Activated T-helper 2 cell treated with anti-CD3 and anti-CD28 coated beads, Interferon-gamma antibody, Interleukin-2, Interleukin-4, amounts not matched to agents 10 μg/mL and 5 μg/mL and 100 μg/mL, durations not matched to agents 14 hours and 24 hours and 36 hours (primary cell): Measurements from ENCODE around the gene PYGB. TPM values are rescaled to one million over a fixed set of nuclear protein-coding genes. Genes with fewer than 3 reads are reported as not detected.
"Not testable (repeated sequence)": the region's sequence is repeated elsewhere in the genome, so short reads cannot be mapped to it uniquely, and the experiment has no call there.

Source experiments
- DNase-seq: peaks from one replicate; pipeline ENCODE4 v3.0.0; 2021; ENCODE audit warnings: low spot score
- H3K27ac Mint-ChIP-seq: one replicate; pipeline ENCODE4 v1.8.0; 2021; ENCODE audit warnings: mixed read lengths
- H3K27me3 Mint-ChIP-seq: one replicate; pipeline ENCODE4 v1.8.0; 2021; ENCODE audit warnings: low read depth, mixed read lengths
- H3K36me3 Mint-ChIP-seq: one replicate; pipeline ENCODE4 v1.8.0; 2021; ENCODE audit warnings: low read depth, mixed read lengths
- H3K4me1 Mint-ChIP-seq: one replicate; pipeline ENCODE4 v1.8.0; 2021; ENCODE audit warnings: low read depth, mixed read lengths
- H3K4me3 Mint-ChIP-seq: one replicate; pipeline ENCODE4 v1.8.0; 2021; ENCODE audit warnings: low read depth, mild to moderate bottlenecking, moderate library complexity, mixed read lengths
- H3K9me3 Mint-ChIP-seq: one replicate; pipeline ENCODE4 v1.8.0; 2021; ENCODE audit warnings: mixed read lengths
- intact Hi-C: fragments of 100-400 bp; cut with micrococcal nuclease; formaldehyde crosslinking; loops from one replicate; pipeline ENCODE4 v1.15.1; 2023
- total RNA-seq: library from RNA; stranded (reverse); gene quantifications from 2 replicates; pipeline ENCODE4 v1.2.3, GENCODE V29; 2022

The PYGB gene
- total RNA-seq, 1 donor from 2014 or later = 37.1 TPM

DNA sequence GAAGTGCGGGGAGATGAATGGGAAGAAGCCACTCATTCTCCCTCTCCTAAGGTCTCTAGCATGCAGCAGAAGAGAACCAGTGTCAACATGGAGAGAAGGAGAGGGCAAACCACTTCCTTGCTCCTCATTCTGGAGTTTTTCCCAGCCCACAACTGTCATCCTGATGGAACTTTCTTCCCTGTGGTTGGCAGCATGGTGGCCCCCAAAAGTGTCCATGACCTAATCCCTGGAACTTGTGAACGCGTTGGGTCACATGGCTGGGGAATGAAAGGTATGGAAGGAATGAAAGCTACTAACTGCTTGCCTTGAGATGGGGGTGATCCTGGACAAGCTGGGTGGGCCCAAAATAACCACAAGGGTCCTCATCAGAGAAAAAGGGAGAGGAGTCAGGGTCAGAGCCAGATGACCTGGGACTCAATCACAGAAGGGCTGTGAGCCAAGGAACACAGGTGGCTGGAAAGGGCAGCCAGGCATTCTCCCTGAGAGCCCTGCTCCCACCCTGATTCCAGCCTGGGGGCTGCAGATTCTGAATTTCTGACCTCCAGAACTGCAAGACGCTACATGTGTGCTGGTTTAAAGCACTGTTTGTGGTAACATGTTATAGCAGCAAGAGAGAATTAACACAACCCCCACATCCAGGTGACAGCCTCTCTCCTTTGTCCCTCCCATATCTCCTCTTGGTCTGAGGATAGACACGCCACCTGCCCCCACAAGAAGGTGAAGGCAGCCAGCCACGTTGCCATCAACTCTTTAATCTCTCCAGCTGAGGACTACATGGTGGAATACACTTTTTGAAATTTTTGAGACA lies 63.2 kb downstream of the PYGB start:
- peak overlapping the region; percentile 74 for H3K4me3 Mint-ChIP-seq
- no peaks in the 10 kb centered on the region for H3K9me3 Mint-ChIP-seq
- no peak for DNase-seq
- no peaks in the 10 kb centered on the region for H3K27me3 Mint-ChIP-seq
- H3K36me3 Mint-ChIP-seq = peaks cover 5% of the 10 kb centered on the region
- intact Hi-C loops = loop anchor here (2.0 to 5.0 kb wide), 4 partner anchors 64 to 254 kb away; partner anchors contain the start of genes ABHD12 and PYGB
- H3K27ac Mint-ChIP-seq = peak overlapping the region; percentile 95
- H3K4me1 Mint-ChIP-seq = peaks cover 36% of the 10 kb centered on the region

GRCh38 chr20:25312716-25313115 lies 64.8 kb downstream of the PYGB start:
- not testable (repeated sequence) for H3K27me3 Mint-ChIP-seq, H3K36me3 Mint-ChIP-seq, H3K27ac Mint-ChIP-seq, DNase-seq, H3K4me3 Mint-ChIP-seq, H3K9me3 Mint-ChIP-seq
- intact Hi-C loops = loop anchor here (5.0 kb wide), 1 partner anchor 65 kb away; the partner anchor contains the start of gene PYGB
- H3K4me1 Mint-ChIP-seq = peaks cover 36% of the 10 kb centered on the region

DNA sequence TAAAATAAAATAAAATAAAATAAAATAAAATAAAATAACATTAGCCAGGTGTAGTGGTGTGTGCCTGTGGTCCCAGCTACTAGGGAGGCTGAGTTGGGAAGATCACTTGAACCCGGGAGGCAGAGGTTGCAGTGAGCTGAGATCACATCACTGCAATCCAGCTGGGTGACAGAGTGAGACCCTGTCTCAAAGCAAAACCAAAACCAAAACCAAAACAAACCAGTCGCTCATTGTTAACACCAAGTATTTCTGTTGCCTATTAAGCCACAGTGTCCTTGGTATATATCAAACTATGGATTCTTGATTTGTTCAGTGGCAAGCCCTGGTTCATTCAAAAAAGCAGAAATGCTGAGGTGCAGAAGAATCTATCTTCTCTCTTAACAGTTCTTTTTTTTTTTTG lies 65.7 kb downstream of the PYGB start:
- H3K27me3 Mint-ChIP-seq = no peaks in the 10 kb centered on the region
- H3K4me3 Mint-ChIP-seq = no peak overlapping the region
- H3K9me3 Mint-ChIP-seq = no peaks in the 10 kb centered on the region
- intact Hi-C loops = loop anchor here (5.0 kb wide), 1 partner anchor 66 kb away; the partner anchor contains the start of gene PYGB
- peaks cover 4% of the 10 kb centered on the region for H3K36me3 Mint-ChIP-seq
- H3K27ac Mint-ChIP-seq = peak overlapping the region; percentile 67
- H3K4me1 Mint-ChIP-seq = peaks cover 36% of the 10 kb centered on the region
- DNase-seq = no peak

GRCh38 chr20:25314497-25315417 lies 66.9 kb downstream of the PYGB start:
- intact Hi-C loops = loop anchor here (5.0 kb wide), 1 partner anchor 67 kb away; the partner anchor contains the start of gene PYGB
- Mint-ChIP-seq H3K4me3 (no peak overlapping the region), H3K36me3 (peaks cover 4% of the 10 kb centered on the region), H3K4me1 (peaks cover 26% of the 10 kb centered on the region), H3K27me3 (no peaks in the 10 kb centered on the region), H3K9me3 (no peaks in the 10 kb centered on the region), H3K27ac (no peak overlapping the region)
- DNase-seq = no peak

DNA sequence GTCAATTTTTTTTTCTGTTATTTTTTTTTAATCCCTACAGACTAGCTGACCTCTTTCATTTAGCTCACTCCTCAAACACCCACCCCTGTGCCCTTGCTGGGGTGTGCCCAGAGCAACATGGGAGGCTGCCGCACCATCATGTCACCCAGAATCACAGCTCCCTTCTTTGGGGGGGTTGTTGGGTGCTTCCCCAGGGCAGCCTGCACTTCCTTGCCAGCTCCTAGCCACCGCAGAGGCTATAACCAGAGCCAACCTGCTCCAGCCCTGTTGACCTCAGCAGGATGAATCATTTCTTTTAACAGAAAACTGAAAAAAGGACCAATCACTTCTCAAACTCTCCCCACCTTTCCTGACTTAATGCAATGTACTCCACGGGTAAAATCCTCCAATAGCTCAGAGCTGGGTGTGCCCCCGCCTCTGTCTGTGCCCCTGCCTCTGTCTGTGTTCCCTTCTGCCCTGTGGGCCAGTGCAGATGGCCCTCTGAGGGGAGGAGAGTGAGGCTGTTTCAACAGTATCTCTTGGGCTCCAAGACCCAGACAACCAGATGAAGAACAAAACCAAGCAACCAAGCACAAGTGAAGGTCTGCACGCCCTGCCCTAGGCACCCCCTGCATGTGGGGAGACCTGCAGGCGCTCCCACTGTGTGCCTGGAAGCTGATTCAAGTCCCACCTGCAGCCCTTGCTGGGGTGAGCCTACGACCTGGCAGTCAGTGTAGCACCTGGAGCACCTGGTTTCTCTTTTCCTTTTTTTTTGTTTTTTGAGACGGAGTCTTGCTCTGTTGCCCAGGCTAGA lies 67.7 kb downstream of the PYGB start:
- no peaks in the 10 kb centered on the region for H3K27me3 Mint-ChIP-seq
- peak overlapping the region; percentile 56 for H3K27ac Mint-ChIP-seq
- no peak overlapping the region for H3K4me3 Mint-ChIP-seq
- intact Hi-C loops = no loop called here
- no peaks in the 10 kb centered on the region for H3K9me3 Mint-ChIP-seq
- DNase-seq = no peak
- peaks cover 6% of the 10 kb centered on the region for H3K36me3 Mint-ChIP-seq
- peaks cover 18% of the 10 kb centered on the region for H3K4me1 Mint-ChIP-seq

DNA sequence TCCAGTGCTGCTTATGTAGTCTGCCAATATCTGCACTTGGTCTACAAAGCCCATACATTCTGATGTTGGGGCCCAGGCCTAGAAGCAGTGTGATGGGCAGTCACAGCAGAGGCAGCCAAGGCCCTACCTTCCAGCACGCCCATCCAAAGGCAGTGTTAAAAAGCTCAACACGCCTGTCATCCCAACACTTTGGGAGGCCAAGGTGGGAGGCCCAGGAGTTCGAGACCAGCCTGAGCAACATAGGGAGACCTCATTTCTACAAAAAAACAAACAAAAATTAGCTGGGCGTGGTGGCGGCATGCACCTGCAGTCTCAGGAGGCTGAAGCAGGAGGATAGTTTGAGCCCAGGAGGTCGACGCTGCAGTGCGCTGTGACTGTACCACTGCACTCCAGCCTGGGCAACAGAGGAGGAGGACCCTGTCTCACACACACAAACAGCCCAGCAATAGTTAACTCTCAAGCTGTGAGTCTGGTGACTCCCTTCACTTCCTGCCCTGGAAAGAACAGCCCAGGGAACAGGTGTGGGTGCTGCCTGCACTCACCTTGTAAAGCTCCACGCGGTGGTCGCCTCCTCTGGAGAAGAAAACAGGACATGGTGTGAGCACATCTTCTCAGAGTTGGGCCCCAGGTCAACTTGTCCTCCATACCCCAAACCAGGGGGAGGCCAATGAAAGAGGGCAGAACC lies 68.8 kb downstream of the PYGB start:
- peaks cover 12% of the 10 kb centered on the region for H3K36me3 Mint-ChIP-seq
- DNase-seq = no peak
- intact Hi-C loops = no loop called here
- H3K27ac Mint-ChIP-seq = no peak overlapping the region
- peaks cover 12% of the 10 kb centered on the region for H3K4me1 Mint-ChIP-seq
- no peak overlapping the region for H3K4me3 Mint-ChIP-seq
- no peaks in the 10 kb centered on the region for H3K27me3 Mint-ChIP-seq
- no peaks in the 10 kb centered on the region for H3K9me3 Mint-ChIP-seq

DNA sequence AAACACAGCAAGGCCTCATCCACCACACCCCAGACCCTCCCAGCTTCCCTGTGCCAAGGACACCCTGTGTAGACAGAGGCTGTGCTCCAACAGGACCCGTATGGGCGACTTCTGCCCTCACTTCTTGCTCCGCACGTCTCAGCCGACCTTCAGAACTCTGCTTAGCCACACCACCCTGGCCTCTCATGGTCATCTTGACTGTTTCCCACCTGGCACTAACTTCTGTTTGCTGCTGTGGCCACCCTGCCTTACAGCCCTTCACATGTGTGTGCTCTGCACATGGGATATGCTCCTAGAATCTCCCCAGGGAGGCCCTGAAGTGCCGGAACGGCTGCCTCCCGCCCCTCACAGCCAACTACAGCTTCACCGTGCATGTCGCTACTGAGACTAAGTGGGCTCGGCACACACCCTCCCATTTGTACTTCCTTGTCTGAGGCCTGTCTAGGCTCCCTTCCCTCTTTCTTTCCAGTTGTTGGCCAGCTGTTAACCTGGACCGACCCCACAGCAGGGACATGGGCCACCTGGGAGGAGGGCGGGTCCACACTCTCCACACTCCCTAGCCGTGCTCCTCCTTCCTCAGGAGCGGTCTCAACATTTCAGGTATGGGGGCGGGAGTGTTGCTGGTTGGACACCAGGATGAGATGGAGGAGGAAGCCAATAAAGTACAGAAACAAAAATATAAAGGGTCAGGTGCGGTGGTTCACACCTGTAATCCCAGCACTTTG lies 69.6 kb downstream of the PYGB start:
- H3K4me3 Mint-ChIP-seq = no peak overlapping the region
- no peaks in the 10 kb centered on the region for H3K27me3 Mint-ChIP-seq
- DNase-seq = no peak
- intact Hi-C loops = no loop called here
- peaks cover 16% of the 10 kb centered on the region for H3K36me3 Mint-ChIP-seq
- H3K4me1 Mint-ChIP-seq = peaks cover 12% of the 10 kb centered on the region
- H3K9me3 Mint-ChIP-seq = no peaks in the 10 kb centered on the region
- no peak overlapping the region for H3K27ac Mint-ChIP-seq

DNA sequence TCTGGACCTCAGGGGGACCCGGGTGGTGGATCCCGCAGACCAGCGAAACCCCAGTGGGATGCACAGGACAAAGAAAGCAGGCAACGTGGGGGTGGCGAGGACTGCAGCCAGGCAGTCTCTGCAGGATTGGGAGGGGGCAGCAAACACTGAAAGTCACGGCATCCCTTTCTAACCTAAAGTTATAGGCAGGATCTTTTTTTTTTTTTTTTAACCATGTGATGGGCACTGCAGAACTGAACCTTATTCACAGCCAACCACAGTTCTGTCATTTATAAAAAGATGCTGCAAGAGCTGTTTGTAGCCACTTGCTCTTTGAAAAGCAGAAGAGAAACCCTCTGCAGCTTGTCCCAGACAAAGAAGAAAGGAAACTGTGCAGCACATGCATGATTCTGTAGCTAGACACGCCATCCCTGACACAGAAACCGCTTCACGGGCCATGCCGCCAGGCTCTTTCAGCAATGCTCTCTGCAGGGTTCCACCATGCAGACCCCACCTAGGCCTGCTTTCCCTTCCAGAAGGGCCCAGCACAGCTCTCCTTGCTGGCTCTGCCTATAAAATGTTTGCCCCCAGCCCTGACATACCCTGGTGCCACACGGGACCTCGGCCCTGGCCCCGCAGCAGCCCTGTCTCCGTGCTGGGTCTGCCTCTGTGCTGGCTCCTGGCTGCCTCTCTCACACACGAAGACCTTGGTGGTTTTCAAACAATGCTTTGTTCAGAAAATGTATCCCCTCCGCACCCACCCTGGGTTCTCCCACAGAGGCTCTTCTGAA lies 70.8 kb downstream of the PYGB start:
- no peak overlapping the region for H3K4me3 Mint-ChIP-seq
- H3K27me3 Mint-ChIP-seq = no peaks in the 10 kb centered on the region
- peaks cover 14% of the 10 kb centered on the region for H3K4me1 Mint-ChIP-seq
- peaks cover 23% of the 10 kb centered on the region for H3K36me3 Mint-ChIP-seq
- intact Hi-C loops = no loop called here
- no peak overlapping the region for H3K27ac Mint-ChIP-seq
- H3K9me3 Mint-ChIP-seq = no peaks in the 10 kb centered on the region
- no peak for DNase-seq

GRCh38 chr20:25319241-25320034 lies 71.6 kb downstream of the PYGB start:
- H3K27ac Mint-ChIP-seq = no peak overlapping the region
- no peak for DNase-seq
- no peaks in the 10 kb centered on the region for H3K9me3 Mint-ChIP-seq
- no peaks in the 10 kb centered on the region for H3K27me3 Mint-ChIP-seq
- intact Hi-C loops = no loop called here
- peaks cover 13% of the 10 kb centered on the region for H3K4me1 Mint-ChIP-seq
- no peak overlapping the region for H3K4me3 Mint-ChIP-seq
- H3K36me3 Mint-ChIP-seq = peaks cover 25% of the 10 kb centered on the region

DNA sequence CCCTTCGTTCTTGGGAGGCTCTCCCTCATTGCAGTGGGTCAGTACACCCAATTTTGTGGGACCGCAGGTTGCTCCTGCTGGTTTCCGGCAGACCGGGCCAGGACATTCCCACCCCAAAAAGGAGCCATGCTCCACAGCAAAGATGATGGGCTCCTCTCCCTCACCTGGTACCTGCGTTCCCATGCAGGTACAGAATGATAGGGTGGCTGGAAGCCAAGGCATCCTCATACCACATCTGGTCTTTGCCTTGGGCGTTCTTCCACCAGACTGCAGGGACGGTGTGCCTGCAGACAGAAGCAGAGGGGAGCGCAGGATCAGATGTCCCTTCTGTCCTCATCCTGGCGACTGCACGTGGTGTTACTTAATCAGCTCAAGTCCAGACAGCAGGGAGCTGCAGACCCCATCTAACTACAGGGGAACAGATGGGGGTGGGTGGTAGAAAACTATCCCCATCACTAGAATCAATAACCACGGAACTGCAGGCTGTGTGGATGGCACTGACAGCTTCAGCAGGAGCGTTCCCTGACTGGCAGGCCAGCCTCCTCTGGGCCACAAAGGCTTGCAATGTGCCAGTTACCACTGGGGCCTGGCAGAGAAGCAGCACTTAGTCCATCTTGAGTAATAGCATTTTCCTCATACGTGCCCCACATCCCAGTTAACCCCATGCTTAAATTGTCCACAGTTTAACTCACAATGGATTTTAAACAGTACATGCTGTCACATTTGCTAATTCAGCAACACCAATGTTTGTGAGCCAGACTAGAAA lies 72.3 kb downstream of the PYGB start:
- H3K4me3 Mint-ChIP-seq = no peak overlapping the region
- DNase-seq = no peak
- no peaks in the 10 kb centered on the region for H3K27me3 Mint-ChIP-seq
- no peak overlapping the region for H3K27ac Mint-ChIP-seq
- peaks cover 25% of the 10 kb centered on the region for H3K36me3 Mint-ChIP-seq
- intact Hi-C loops = no loop called here
- peaks cover 13% of the 10 kb centered on the region for H3K4me1 Mint-ChIP-seq
- no peaks in the 10 kb centered on the region for H3K9me3 Mint-ChIP-seq
